GM12878 (cell line): ENCODE measurements around the gene TMEM175. TPM values are rescaled to one million over a fixed set of nuclear protein-coding genes. Genes with fewer than 3 reads are reported as not detected.

Experiments used
- BRCA1 ChIP-seq: IDR thresholded peaks from 2 replicates; pipeline ENCODE4 v1.6.1; 2011; ENCODE audit warnings: low read depth, low read length, improper control_type of control experiment
- E2F8 ChIP-seq: fragments of 450-650 bp; IDR thresholded peaks from 2 replicates; pipeline ENCODE4 v1.6.1; 2018; ENCODE audit warnings: mild to moderate bottlenecking, low read depth, moderate library complexity; ENCODE audit not compliant: partially characterized antibody
- EGR1 ChIP-seq, 2 experiments: IDR thresholded peaks; 1 replicate in 1 of 2; 2 replicates in 1 of 2; pipeline ENCODE4 v1.6.1; 2011 to 2012; ENCODE audit warnings: low read depth in 2 of 2, low read length in 2 of 2, borderline replicate concordance in 1 of 2, mild to moderate bottlenecking in 1 of 2, moderate library complexity in 1 of 2
- FOXM1 ChIP-seq: IDR thresholded peaks from 2 replicates; pipeline ENCODE4 v1.6.1; 2012; ENCODE audit warnings: low read depth, mild to moderate bottlenecking, inconsistent platforms, low read length, moderate library complexity
- HDAC2 ChIP-seq: fragments of 200-600 bp; sonication (generic); IDR thresholded peaks from 2 replicates; pipeline ENCODE4 v1.6.1; 2017
- HDGF ChIP-seq: fragments of 450-650 bp; IDR thresholded peaks from 2 replicates; pipeline ENCODE4 v1.6.1; 2016; ENCODE audit warnings: antibody characterized with exemption
- JUNB ChIP-seq: IDR thresholded peaks from 2 replicates; pipeline ENCODE4 v1.6.1; 2016; ENCODE audit warnings: antibody characterized with exemption, mild to moderate bottlenecking
- KDM1A ChIP-seq: fragments of 200-600 bp; sonication (generic); IDR thresholded peaks from 2 replicates; pipeline ENCODE4 v1.6.1; 2016; ENCODE audit warnings: borderline replicate concordance
- MEF2A ChIP-seq: IDR thresholded peaks from 2 replicates; pipeline ENCODE4 v1.6.1; 2011; ENCODE audit warnings: low read depth, mild to moderate bottlenecking, low read length, moderate library complexity; ENCODE audit not compliant: insufficient read depth
- MTA3 ChIP-seq: IDR thresholded peaks from 2 replicates; pipeline ENCODE4 v1.6.1; 2012; ENCODE audit warnings: low read length, inconsistent platforms, borderline replicate concordance
- MYB ChIP-seq: fragments of 150-350 bp; IDR thresholded peaks from 2 replicates; pipeline ENCODE4 v1.6.1; 2014; ENCODE audit warnings: mild to moderate bottlenecking, low read depth, low read length, borderline replicate concordance
- NFYA ChIP-seq: IDR thresholded peaks from 2 replicates; pipeline ENCODE4 v1.6.1; 2011; ENCODE audit warnings: low read depth, mild to moderate bottlenecking, low read length, improper control_type of control experiment, borderline replicate concordance
- PBX3 ChIP-seq: IDR thresholded peaks from 2 replicates; pipeline ENCODE4 v1.6.1; 2011; ENCODE audit warnings: mild to moderate bottlenecking, low read depth, low read length, moderate library complexity; ENCODE audit not compliant: insufficient replicate concordance
- POLR2A ChIP-seq: IDR thresholded peaks from 2 replicates; pipeline ENCODE4 v1.6.1; 2011; ENCODE audit warnings: low read depth, mild to moderate bottlenecking, low read length
- SIX5 ChIP-seq: IDR thresholded peaks from 2 replicates; pipeline ENCODE4 v1.6.1; 2011; ENCODE audit warnings: mild to moderate bottlenecking, low read depth, low read length, moderate library complexity; ENCODE audit not compliant: severe bottlenecking
- SP1 ChIP-seq: IDR thresholded peaks from one replicate; pipeline ENCODE4 v1.6.1; 2011; ENCODE audit warnings: low read depth, low read length
- SPI1 ChIP-seq: IDR thresholded peaks from 2 replicates; pipeline ENCODE4 v1.6.1; 2011; ENCODE audit warnings: low read depth, mild to moderate bottlenecking, low read length, moderate library complexity, borderline replicate concordance; ENCODE audit not compliant: insufficient read depth
- ZBED1 ChIP-seq: IDR thresholded peaks from 2 replicates; pipeline ENCODE4 v1.6.1; 2016; ENCODE audit warnings: borderline replicate concordance
- ZNF687 ChIP-seq: fragments of 450-650 bp; IDR thresholded peaks from 2 replicates; pipeline ENCODE4 v1.6.1; 2017; ENCODE audit warnings: mild to moderate bottlenecking, moderate library complexity
- ZSCAN29 ChIP-seq: fragments of 450-650 bp; IDR thresholded peaks from 2 replicates; pipeline ENCODE4 v1.6.1; 2017; ENCODE audit warnings: mild to moderate bottlenecking, moderate library complexity
- ZZZ3 ChIP-seq: IDR thresholded peaks from 2 replicates; pipeline ENCODE4 v1.6.1; 2011; ENCODE audit warnings: low read depth; ENCODE audit not compliant: control insufficient read depth, insufficient read length
- polyA plus RNA-seq, 11 experiments: library from polyadenylated mRNA; depleted of rRNA in 4 of 11; unstranded in 6 of 11; stranded (reverse) in 5 of 11; fragments of >200 nt; fragmentation: Nextera tagmentation in 4 of 11; fragmentation: Illumina TruSeq in 1 of 11; extraction: Ambion mirVana in 4 of 11; extraction: Trizol in 1 of 11; gene quantifications; 1 replicate in 1 of 11; 2 replicates in 10 of 11; pipeline versions ENCODE4 v1.2.1 to v1.2.3, GENCODE V29; 2011 to 2016; ENCODE audit warnings: inconsistent platforms in 2 of 11, missing spikeins in 2 of 11, low read depth in 1 of 11
- total RNA-seq, 4 experiments: library from RNA; depleted of rRNA in 3 of 4; stranded (reverse); fragments of >200 nt in 3 of 4; fragmentation: Illumina TruSeq in 1 of 4; extraction: Trizol in 1 of 4; gene quantifications; 2 replicates each; pipeline versions ENCODE4 v1.2.1 to v1.2.3, GENCODE V29; 2013 to 2021
- TF ChIP-seq, protein P1 (sequence below): fragments of 450-650 bp; IDR thresholded peaks from 2 replicates; pipeline ENCODE4 v1.6.1; 2017; ENCODE audit warnings: mild to moderate bottlenecking

Gene TMEM175
- total and polyA plus RNA-seq, 10 of the 15 experiments (the other 5 are each of a cell fraction or from before 2014, with no cell fraction given), result 0.11 to 39.5 (median 22.3) TPM

DNA sequence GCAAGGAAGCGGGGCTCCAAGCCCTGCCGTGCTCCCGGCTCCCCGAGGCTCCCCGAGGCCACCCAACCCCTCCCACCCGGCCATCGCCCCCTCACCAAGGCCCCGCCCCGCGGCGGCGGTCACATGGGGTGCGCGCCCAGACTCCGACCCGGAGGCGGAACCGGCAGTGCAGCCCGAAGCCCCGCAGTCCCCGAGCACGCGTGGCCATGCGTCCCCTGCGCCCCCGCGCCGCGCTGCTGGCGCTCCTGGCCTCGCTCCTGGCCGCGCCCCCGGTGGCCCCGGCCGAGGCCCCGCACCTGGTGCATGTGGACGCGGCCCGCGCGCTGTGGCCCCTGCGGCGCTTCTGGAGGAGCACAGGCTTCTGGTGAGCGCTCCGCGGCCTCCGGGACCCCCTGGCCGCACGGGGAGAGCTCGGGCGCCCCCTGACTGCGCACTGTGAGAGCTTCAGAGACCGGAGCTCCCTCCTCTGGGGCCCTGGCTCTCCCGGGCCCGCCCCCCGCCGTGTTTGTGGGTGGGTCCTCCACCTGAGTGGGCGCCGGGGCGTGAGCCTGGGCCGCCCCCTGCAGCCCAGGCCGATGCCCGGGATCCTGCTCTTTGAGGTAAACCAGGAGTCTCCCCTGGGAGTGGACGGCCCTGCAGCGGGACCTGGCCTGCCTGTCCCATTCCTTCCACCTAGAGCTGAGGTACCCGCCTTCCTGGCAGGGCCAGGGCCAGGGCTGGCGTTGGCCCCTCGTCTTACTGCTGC, 54.8 kb downstream of the TMEM175 start, which contains the start of gene IDUA (continued):
- no peak for TF ChIP-seq SIX5
- TF ChIP-seq HDGF, result no peak
- TF ChIP-seq ZSCAN29, result peak; percentile 77; the same call in 1 of the 2 replicates
- no peak for TF ChIP-seq MTA3
- no peak for TF ChIP-seq ZZZ3
- TF ChIP-seq, protein P1, sequence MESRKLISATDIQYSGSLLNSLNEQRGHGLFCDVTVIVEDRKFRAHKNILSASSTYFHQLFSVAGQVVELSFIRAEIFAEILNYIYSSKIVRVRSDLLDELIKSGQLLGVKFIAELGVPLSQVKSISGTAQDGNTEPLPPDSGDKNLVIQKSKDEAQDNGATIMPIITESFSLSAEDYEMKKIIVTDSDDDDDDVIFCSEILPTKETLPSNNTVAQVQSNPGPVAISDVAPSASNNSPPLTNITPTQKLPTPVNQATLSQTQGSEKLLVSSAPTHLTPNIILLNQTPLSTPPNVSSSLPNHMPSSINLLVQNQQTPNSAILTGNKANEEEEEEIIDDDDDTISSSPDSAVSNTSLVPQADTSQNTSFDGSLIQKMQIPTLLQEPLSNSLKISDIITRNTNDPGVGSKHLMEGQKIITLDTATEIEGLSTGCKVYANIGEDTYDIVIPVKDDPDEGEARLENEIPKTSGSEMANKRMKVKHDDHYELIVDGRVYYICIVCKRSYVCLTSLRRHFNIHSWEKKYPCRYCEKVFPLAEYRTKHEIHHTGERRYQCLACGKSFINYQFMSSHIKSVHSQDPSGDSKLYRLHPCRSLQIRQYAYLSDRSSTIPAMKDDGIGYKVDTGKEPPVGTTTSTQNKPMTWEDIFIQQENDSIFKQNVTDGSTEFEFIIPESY, result no peak
- TF ChIP-seq FOXM1, result no peak
- TF ChIP-seq POLR2A, result peak; percentile 76
- peak; percentile 87 for TF ChIP-seq ZNF687
- TF ChIP-seq E2F8, result no peak
- peak in 1 of 2 experiments; percentile 84; a peak in 2 of 3 replicates for TF ChIP-seq EGR1 (IDR thresholded peaks at IDR 0.05; ENCODE audit: borderline replicate concordance in 1 of 2, low read depth in 2 of 2, low read length in 2 of 2)
- no peak for TF ChIP-seq JUNB
- TF ChIP-seq SP1, result no peak
- no peak for TF ChIP-seq MYB
- TF ChIP-seq KDM1A, result no peak
- TF ChIP-seq ZBED1, result no peak
- no peak for TF ChIP-seq HDAC2
- no peak for TF ChIP-seq MEF2A
- no peak for TF ChIP-seq BRCA1
- TF ChIP-seq PBX3, result no peak
- TF ChIP-seq NFYA, result no peak
- no peak for TF ChIP-seq SPI1
